HepG2 (cell line): Measurements from ENCODE around the gene CALD1. TPM values are rescaled to one million over a fixed set of nuclear protein-coding genes. Genes with fewer than 3 reads are reported as not detected.

Source experiments
- ATAC-seq: fragments of 200-7000 bp; cut with Tn5 transposase; 3 replicates; pipeline ENCODE4 v1.9.1; 2020; ENCODE audit warnings: mild to moderate bottlenecking, moderate library complexity
- BruUV-seq: library from RNA; stranded (reverse); fragments of 400-500 nt; replicated peaks from 2 replicates; lab custom pipeline; 2021; lab: Mats Ljungman, UMichigan
- CTCF ChIA-PET: fragments of 300-600 bp; formaldehyde crosslinking; extraction: SDS; loops from one replicate; lab custom pipeline; 2021; ENCODE audit warnings: low total read pairs, inconsistent platforms, low intra/inter-chr PET ratio; lab: Yijun Ruan, JAX
- POLR2A ChIA-PET: fragments of 350-600 bp; sonication (Branson Sonifier 250); formaldehyde crosslinking; loops from one replicate; lab custom pipeline; 2020; ENCODE audit warnings: antibody characterized with exemption, inconsistent platforms; lab: Yijun Ruan, JAX
- DNase-seq: peaks from one replicate; pipeline ENCODE4 v3.0.0-alpha.2; 2015; ENCODE audit warnings: low spot score
- FAIRE-seq: peaks from 3 replicates; lab custom pipeline; 2011; peaks lifted over from hg19 to GRCh38; lab: Jason Lieb, UNC
- H2AFZ ChIP-seq: one replicate; pipeline ENCODE4 v1.6.1; 2011; ENCODE audit warnings: low read length, inconsistent platforms
- H3K27ac ChIP-seq: fragments of 300-600 bp; 3 replicates; pipeline ENCODE4 v1.8.0; 2011; ENCODE audit warnings: mixed run types, mild to moderate bottlenecking, mixed read lengths, low read length, inconsistent platforms; ENCODE audit not compliant: insufficient read depth; ENCODE audit errors: extremely low read length
- H3K27me3 ChIP-seq, 2 experiments: fragments of 200-600 bp in 1 of 2; 2 replicates in 1 of 2; 3 replicates in 1 of 2; pipeline versions ENCODE4 v1.6.0 to v1.8.0; 2011; ENCODE audit warnings: low read length in 2 of 2, mild to moderate bottlenecking in 2 of 2, moderate library complexity in 2 of 2, inconsistent platforms in 1 of 2; ENCODE audit not compliant: insufficient read depth in 2 of 2, control insufficient read depth in 1 of 2
- H3K36me3 ChIP-seq, 2 experiments: fragments of 200-600 bp in 1 of 2; replicated peaks in 1 of 2; 2 replicates in 1 of 2; 3 replicates in 1 of 2; pipeline versions ENCODE4 v1.5.1 to v1.8.0; 2011; ENCODE audit warnings: low read length in 2 of 2, inconsistent platforms in 1 of 2; ENCODE audit not compliant: insufficient read depth in 2 of 2, control insufficient read depth in 1 of 2
- H3K4me1 ChIP-seq: 2 replicates; pipeline ENCODE4 v1.5.1; 2012; ENCODE audit warnings: low read length, inconsistent platforms; ENCODE audit not compliant: insufficient read depth
- H3K4me2 ChIP-seq: 2 replicates; pipeline ENCODE4 v1.6.0; 2011; ENCODE audit warnings: low read depth, low read length, inconsistent platforms
- H3K4me3 ChIP-seq, 3 experiments: fragments of 200-600 bp in 1 of 3; sonication (generic), shearing (Covaris generic) in 1 of 3; replicated peaks in 1 of 3; 2 replicates each; pipeline ENCODE4 v1.5.1; 2011 to 2016; ENCODE audit warnings: low read length in 3 of 3, inconsistent platforms in 2 of 3, low read depth in 2 of 3, mild to moderate bottlenecking in 2 of 3, control low read depth in 1 of 3, mixed read lengths in 1 of 3; ENCODE audit not compliant: insufficient read depth in 1 of 3
- H3K79me2 ChIP-seq: one replicate; pipeline ENCODE4 v1.6.1; 2011; ENCODE audit warnings: low read length, inconsistent platforms; ENCODE audit not compliant: insufficient read depth
- H3K9ac ChIP-seq: 2 replicates; pipeline ENCODE4 v1.6.0; 2011; ENCODE audit warnings: mild to moderate bottlenecking, low read depth, low read length, inconsistent platforms; ENCODE audit not compliant: insufficient read depth
- H3K9me3 ChIP-seq: 2 replicates; pipeline ENCODE4 v1.5.1; 2012; ENCODE audit warnings: mild to moderate bottlenecking, low read length
- H4K20me1 ChIP-seq: 2 replicates; pipeline ENCODE4 v1.6.0; 2011; ENCODE audit warnings: inconsistent platforms, mild to moderate bottlenecking, low read length, moderate library complexity; ENCODE audit not compliant: insufficient read depth
- ASH2L ChIP-seq: fragments of 300-600, 200-600 bp; sonication (generic); IDR thresholded peaks from 2 replicates; pipeline ENCODE4 v1.7.0; 2017; ENCODE audit warnings: low read depth, mild to moderate bottlenecking, moderate library complexity, mixed read lengths, low read length; ENCODE audit not compliant: insufficient read length
- RAD51 ChIP-seq: fragments of 450-650 bp; IDR thresholded peaks from 2 replicates; pipeline ENCODE4 v1.6.1; 2016; ENCODE audit warnings: borderline replicate concordance
- USF2 ChIP-seq, 2 experiments: sonication (generic) in 1 of 2; formaldehyde crosslinking in 1 of 2; IDR thresholded peaks; 2 replicates each; pipeline versions ENCODE4 v1.5.1 to v1.6.1; 2011 to 2020; ENCODE audit warnings: borderline replicate concordance in 1 of 2, low read depth in 1 of 2, low read length in 1 of 2, mild to moderate bottlenecking in 1 of 2, missing genetic modification reagents in 1 of 2, moderate library complexity in 1 of 2
- ZFP1 ChIP-seq: IDR thresholded peaks from 2 replicates; pipeline ENCODE4 v1.6.1; 2016
- WGBS: methylation state at CpG from one replicate; pipeline ENCODE4 v1.1.6; 2017; ENCODE audit warnings: low lambda C conversion rate; 5-methylcytosine and 5-hydroxymethylcytosine counted together
- in situ Hi-C: cut with HindIII; loops from 2 replicates; pipeline ENCODE4 v1.10.0; 2017; ENCODE audit warnings: low pct_unique_long_range_greater_than_20kb; ENCODE audit not compliant: extremely low pct_ligation_motif_present
- intact Hi-C: fragments of 100-400 bp; cut with micrococcal nuclease; formaldehyde crosslinking; loops from one replicate; pipeline ENCODE4 v1.10.0; 2022; ENCODE audit not compliant: unreplicated experiment
- polyA plus RNA-seq, 8 experiments: library from polyadenylated mRNA; depleted of rRNA in 3 of 8; stranded (reverse) in 7 of 8; unstranded in 1 of 8; fragments of >200 nt; fragmentation: Illumina TruSeq in 4 of 8; extraction: Trizol in 4 of 8; gene quantifications; 2 replicates each; pipeline versions ENCODE4 v1.2.1 to v1.2.3, GENCODE V29; 2011 to 2016; ENCODE audit warnings: low read depth in 4 of 8, missing spikeins in 1 of 8, mixed read lengths in 1 of 8; ENCODE audit not compliant: insufficient read depth in 1 of 8
- total RNA-seq, 5 experiments: library from RNA; depleted of rRNA; stranded (reverse); fragments of >200 nt; fragmentation: Illumina TruSeq; extraction: Trizol; gene quantifications; 2 replicates each; pipeline ENCODE4 v1.2.3, GENCODE V29; 2016; ENCODE audit warnings: low read depth in 1 of 5

The CALD1 gene
- total and polyA plus RNA-seq, 2 of the 13 experiments (the other 11 are each of a cell fraction or from before 2014, with no cell fraction given), result 53.0 to 112 TPM

GRCh38 chr7:134814730-134815364 is 35.4 kb downstream of the CALD1 start:
- no peak overlapping the region for H2AFZ ChIP-seq
- H3K79me2 ChIP-seq, result no peaks in the 10 kb centered on the region
- WGBS, result 61% methylated on average over 4 of the region's 4 CpGs
- H3K4me3 ChIP-seq, result no peak overlapping the region
- H4K20me1 ChIP-seq, result no peaks in the 10 kb centered on the region
- no peak for ATAC-seq
- H3K27ac ChIP-seq, result no peak overlapping the region
- no peak for TF ChIP-seq ASH2L
- TF ChIP-seq RAD51, result peak; percentile 85
- TF ChIP-seq USF2 (IDR thresholded peaks at IDR 0.05; ENCODE audit: low read depth, low read length), result peak; percentile 54
- TF ChIP-seq USF2 (CRISPR knock-in tag; IDR thresholded peaks at IDR 0.05; ENCODE audit: borderline replicate concordance), result no peak
- no peak for TF ChIP-seq ZFP1 (CRISPR knock-in tag)
- no peak overlapping the region for H3K4me2 ChIP-seq
- CTCF ChIA-PET, result no interaction called here
- no peak for FAIRE-seq
- in situ Hi-C loops, result no loop called here
- H3K27me3 ChIP-seq, result no peaks in the 10 kb centered on the region
- POLR2A ChIA-PET, result no interaction called here
- DNase-seq, result no peak
- H3K9ac ChIP-seq, result no peak overlapping the region
- no TSS peak for BruUV-seq
- no peaks in the 10 kb centered on the region for H3K4me1 ChIP-seq
- intact Hi-C loops, result no loop called here
- H3K36me3 ChIP-seq, result no peaks in the 10 kb centered on the region
- H3K9me3 ChIP-seq, result no peaks in the 10 kb centered on the region
